Measurements from ENCODE around the gene STON1.
"Not testable (repeated sequence)": the region's sequence is repeated elsewhere in the genome, so short reads cannot be mapped to it uniquely, and the experiment has no call there.

Gene STON1

DNA sequence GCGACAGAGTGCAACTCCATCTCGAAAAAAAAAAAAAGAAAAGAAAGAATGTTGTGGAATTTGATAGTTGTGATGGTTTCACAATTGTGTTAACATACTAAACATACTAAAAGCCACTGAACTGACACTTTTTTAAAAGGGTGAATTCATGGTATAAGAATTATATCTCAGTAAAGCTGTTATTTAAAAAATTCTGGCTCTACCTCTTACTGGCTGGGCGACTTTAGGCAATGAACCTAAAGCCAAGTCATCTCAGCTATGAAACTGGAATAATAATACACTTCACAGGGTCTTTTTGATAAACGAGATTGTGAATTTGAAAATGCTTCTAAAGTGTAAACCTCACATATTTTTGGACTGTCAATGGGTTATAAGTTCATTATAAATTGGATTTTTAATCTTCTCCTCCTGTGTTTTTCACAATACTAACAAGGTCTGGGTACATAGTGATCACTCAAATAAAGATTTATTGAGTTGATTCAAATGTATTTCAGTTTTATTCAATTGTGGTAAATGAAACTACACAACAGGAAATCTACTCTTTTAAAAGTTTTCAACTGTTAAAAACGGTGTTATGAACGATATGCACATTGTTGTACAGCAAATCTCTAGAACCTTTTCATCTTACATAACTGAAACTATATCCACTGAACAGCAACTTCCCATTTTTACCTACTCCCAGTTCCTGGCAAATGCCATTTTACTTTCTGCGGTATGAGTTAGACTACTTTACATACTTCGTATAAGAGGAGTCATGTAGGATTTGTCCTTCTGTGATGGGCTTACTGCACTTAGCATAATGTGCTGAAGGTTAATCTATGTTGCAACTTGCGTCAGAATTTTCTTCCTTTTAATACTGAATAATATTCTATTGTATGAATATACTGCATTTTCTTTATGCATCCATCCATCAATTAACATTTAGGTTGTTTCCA is 44.7 kb downstream of the STON1 start:
- DNase-seq (ENCODE audit: low spot score) = no peak

DNA sequence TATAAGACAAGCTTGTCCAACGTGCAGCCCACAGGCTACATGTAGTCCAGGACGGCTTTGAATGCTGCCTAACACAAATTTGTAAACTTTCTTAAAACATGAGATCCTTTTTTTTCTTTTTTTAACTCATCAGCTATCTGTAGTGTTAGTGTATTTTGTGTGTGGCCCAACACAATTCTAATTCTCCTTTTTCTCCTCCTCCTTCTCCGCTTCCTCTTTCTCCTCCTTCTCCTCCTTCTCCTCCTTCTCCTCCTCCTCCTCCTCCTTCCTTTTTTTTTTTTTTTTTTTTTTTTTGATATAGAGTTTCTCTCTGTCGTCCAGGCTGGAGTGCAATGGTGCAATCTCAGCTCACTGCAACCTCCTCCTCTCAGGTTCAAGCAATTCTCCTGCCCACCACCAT is 48.4 kb downstream of the STON1 start:
- no peak for DNase-seq (ENCODE audit: low spot score)

- DNase-seq (ENCODE audit: low spot score) = no peak
Observed at GRCh38 chr2:48583961-48584360, 54.0 kb downstream of the STON1 start.

DNA sequence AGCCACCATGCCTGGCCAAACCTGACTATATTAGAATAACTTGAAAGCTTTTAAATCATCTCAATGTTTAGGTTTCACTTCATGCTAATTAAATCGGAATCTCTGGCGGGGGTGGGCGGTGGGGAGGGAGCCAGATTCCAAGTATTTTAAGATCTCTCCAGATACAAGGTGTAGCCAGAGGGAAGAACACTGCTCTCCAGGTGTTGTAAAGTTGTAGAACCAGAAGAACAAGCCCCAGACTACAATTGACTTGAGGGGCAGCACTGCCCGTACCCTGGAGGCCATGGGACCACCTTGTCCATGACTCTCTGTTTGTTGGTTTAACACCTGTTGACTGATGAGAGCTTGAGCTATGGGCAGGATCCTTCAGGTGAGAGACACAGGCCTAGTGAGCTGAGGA is 54.6 kb downstream of the STON1 start:
- DNase-seq (ENCODE audit: low spot score) = no peak

DNA sequence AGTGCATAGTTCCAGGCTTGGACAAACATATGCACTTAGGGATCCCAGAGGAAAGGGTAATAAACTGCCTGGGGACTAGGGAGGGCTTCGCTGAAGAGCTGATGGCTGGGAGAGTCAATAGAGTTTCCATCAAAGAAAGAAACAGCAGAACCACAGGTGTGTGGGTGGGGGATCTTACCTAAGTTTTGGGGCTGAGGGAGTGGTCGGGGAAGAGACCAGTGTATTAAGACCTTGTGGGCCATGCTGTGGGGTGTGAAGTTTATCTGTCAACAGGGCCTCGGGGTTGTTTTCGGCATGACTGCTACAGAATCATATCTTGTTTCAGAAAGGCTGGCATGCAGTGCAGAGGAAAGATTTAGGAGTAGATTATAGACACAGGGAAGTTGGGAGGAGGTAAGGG is 56.5 kb downstream of the STON1 start:
- DNase-seq (ENCODE audit: low spot score) = no peak

DNA sequence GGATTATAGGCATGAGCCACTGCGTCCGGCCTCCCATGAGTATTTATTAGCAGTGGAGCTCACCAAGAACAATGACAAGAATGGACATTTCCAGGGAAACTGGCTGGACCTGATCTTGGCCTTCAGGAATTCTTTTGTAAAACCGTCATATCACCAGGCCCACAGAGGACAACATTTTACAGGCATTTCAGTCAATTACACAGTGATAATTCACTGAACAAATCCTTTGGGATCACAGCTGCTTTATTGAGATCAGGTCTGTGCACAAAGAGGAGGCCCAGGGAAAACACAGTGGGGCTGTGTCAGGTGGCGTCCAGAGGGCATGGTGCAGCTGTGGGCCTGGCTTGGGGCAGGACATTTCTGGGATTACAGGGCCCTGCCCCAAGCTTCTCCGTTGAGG is 57.6 kb downstream of the STON1 start:
- no peak for DNase-seq (ENCODE audit: low spot score)

GRCh38 chr2:48587961-48588360 is 58.0 kb downstream of the STON1 start:
- DNase-seq (ENCODE audit: low spot score) = no peak

DNA sequence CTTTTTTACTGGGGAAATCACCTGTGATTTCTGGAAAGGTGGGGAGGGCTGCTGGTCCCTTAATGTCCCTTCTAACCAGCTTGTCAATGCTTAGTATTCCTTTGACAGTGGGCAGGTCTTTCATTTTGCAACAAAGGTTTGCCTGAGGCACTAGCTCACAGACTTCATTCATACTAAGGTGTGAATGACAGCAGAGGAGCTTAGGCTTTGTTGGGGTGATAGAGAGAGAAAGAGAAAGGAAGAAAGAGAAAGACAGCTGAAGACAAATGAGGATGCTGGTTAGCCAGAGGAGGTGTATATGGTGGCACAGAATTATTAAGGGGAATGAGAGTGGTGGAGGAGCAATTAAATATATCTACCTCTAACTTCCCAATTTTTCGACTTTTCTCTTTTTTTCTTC is 58.8 kb downstream of the STON1 start:
- DNase-seq (ENCODE audit: low spot score) = no peak

- no peak for DNase-seq (ENCODE audit: low spot score)
Observed at GRCh38 chr2:48589170-48589767, 59.3 kb downstream of the STON1 start.

DNA sequence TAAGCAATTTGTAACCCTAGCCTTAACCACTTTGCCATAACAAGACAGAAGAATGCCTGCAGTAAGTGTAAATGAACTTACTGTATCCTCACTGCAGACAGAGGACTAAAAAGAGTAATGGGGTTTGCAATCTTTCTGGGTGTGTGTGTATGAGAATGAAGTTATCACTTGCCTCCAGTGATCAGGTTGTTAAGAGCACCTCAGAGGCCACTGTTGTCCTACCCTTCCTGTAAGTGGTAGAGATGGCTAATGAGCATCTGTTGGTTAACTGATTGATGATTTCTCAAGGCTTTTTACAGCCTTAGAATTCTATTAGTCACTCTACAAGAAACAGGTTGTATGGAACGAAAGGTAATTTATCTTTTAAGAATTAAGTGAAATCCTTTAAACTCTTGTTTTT is 60.1 kb downstream of the STON1 start:
- no peak for DNase-seq (ENCODE audit: low spot score)

DNA sequence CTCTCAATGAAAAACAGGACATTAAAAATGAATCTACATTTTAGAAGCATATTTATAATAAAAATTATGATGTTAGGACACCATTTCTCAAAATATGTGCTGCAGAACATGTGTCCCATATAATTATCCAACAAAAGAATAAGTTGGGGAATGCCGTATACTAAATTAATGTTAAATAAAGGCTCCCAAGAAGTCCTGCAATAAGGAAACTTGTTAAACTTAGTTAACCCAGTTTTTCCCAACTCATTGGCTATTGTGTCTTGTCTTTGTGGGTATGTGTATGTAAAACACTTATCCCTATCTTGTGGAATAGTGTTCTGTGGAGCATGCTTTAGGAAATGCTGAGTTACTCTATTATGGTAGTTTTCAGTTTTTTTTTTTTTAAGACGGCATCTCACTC is 62.1 kb downstream of the STON1 start:
- no peak for DNase-seq (ENCODE audit: low spot score)

- DNase-seq (ENCODE audit: low spot score) = not testable (repeated sequence)
Observed at GRCh38 chr2:48596751-48597150, 66.8 kb downstream of the STON1 start.

- DNase-seq (ENCODE audit: low spot score) = no peak
Observed at GRCh38 chr2:48597492-48597891, 67.5 kb downstream of the STON1 start.

GRCh38 chr2:48600204-48600813 is 70.4 kb downstream of the STON1 start:
- no peak for DNase-seq (ENCODE audit: low spot score)

GRCh38 chr2:48600917-48601316 is 71.0 kb downstream of the STON1 start:
- no peak for DNase-seq (ENCODE audit: low spot score)

- no peak for DNase-seq (ENCODE audit: low spot score)
Observed at GRCh38 chr2:48601349-48601748, 71.4 kb downstream of the STON1 start.

DNA sequence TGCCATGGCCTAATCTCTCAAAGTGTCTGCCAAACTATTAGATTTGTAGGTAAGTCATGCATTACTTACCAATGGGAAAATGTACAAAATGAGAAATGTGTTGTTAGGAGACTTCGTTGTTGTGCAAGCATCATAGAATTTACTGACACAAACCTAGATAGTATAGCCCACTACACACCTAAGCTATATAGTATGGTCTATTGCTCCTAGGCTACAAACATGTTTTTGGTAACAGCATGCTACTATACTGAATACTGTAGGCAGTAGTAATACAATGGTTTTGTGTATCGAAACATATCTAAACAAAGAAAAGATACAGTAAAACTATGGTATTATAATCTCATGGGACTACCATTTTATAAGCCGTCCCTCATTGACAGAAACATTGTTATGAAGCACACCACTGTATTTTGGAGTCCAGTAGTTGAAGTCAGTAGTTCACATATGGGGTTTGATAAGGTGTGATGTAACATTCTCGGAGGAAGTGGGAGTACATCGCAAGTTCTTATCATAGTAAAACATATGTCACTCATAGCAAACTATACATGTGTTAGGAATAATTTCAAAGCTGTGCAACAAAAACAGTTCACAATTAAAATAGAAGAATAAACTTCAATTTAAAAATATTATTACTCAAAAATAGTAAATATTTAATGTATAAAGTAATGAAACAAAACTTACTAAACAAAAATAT is 75.7 kb downstream of the STON1 start:
- no peak for DNase-seq (ENCODE audit: low spot score)

- DNase-seq (ENCODE audit: low spot score) = no peak
Observed at GRCh38 chr2:48607307-48608014, 77.5 kb downstream of the STON1 start.

GRCh38 chr2:48613211-48613610 is 83.3 kb downstream of the STON1 start:
- no peak for DNase-seq (ENCODE audit: low spot score)

- not testable (repeated sequence) for DNase-seq (ENCODE audit: low spot score)
Observed at GRCh38 chr2:48614581-48614980, 84.6 kb downstream of the STON1 start.

DNA sequence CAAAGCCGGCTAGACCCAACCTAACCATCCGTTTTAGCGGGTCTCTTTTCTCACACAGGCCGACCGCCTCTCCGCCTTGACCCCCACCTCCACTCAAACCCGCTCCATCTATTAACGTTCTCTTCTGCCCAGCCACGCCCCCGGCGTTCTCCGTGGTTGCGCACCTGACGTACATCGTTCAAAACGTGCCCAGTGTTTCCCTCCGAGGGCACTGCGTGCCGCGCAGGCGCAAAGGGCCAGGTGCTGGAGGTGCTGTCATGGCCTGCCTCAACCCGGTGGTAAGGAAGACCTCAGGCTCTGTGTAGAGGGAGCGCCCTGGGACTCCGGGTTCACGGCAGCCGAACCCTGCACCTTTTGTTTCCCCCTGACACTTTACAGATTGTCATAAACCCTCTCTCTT is 87.7 kb downstream of the STON1 start, which contains the start of gene GTF2A1L:
Gene GTF2A1L (plus strand): TSS at position 239 of the 400 bp plus-strand sequence. CDS start 19 bp downstream, at position 258.
- no peak for DNase-seq (ENCODE audit: low spot score)

DNA sequence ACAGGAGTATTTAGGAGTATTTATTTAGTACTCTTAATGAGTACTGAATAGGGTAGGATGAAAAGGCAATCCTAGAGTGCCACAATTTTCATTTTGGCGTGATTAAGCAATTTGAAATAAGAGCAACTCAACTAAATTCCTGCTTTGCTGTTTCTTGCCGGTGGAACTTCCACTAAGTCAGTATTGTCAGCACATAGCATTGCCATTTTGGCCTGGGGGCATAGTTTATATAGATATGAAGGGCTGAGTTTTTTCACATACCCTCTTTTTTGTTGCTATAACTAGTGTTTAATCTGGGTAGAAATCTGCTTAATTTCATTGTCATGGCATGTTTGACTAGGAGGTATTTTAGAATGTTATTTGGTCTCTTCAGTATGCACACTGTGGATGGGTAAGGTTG is 89.6 kb downstream of the STON1 start:
- DNase-seq (ENCODE audit: low spot score) = no peak
